Bronchial epithelial cell (primary cell): ENCODE results near the gene CYTH4. TPM values are rescaled to one million over a fixed set of nuclear protein-coding genes. Genes with fewer than 3 reads are reported as not detected.

Experiments
- DNase-seq: peaks from one replicate; pipeline ENCODE4 v3.0.0-alpha.2; 2010; ENCODE audit warnings: low read depth
- FAIRE-seq: peaks from 2 replicates; lab custom pipeline; 2011; peaks lifted over from hg19 to GRCh38; lab: Jason Lieb, UNC
- H3K27me3 ChIP-seq: 2 replicates; pipeline ENCODE4 v1.5.1; 2011; ENCODE audit warnings: low read length; ENCODE audit not compliant: control insufficient read depth, insufficient read depth
- H3K36me3 ChIP-seq: 2 replicates; pipeline ENCODE4 v1.5.1; 2011; ENCODE audit warnings: low read length; ENCODE audit not compliant: control insufficient read depth, insufficient read depth
- H3K4me3 ChIP-seq: 2 replicates; pipeline ENCODE4 v1.5.1; 2011; ENCODE audit warnings: mild to moderate bottlenecking, low read depth, low read length, control low read depth
- CTCF ChIP-seq: IDR thresholded peaks from 2 replicates; pipeline ENCODE4 v1.5.1; 2011; ENCODE audit warnings: mild to moderate bottlenecking, moderate library complexity, low read length, control low read depth, inconsistent platforms; ENCODE audit not compliant: insufficient read depth, severe bottlenecking
- total RNA-seq: library from RNA; depleted of rRNA; stranded (reverse); fragments of >200 nt; gene quantifications from 2 replicates; pipeline ENCODE4 v1.2.1, GENCODE V29; 2014

The CYTH4 gene
- total RNA-seq, 1 donor from 2014 or later, result not detected

- peak overlapping the region; percentile 5 for H3K4me3 ChIP-seq
- no peak for DNase-seq
- no peak for FAIRE-seq
- H3K36me3 ChIP-seq, result no peaks in the 10 kb centered on the region
- no peak for TF ChIP-seq CTCF
- H3K27me3 ChIP-seq, result no peaks in the 10 kb centered on the region
These were observed 52.2 kb downstream of the CYTH4 start for GRCh38 chr22:37334461-37334858.

GRCh38 chr22:37334859-37335805 lies 52.8 kb downstream of the CYTH4 start:
- no peak overlapping the region for H3K4me3 ChIP-seq
- DNase-seq, result peak; percentile 8
- TF ChIP-seq CTCF, result no peak

GRCh38 chr22:37335806-37336199 lies 53.5 kb downstream of the CYTH4 start:
- Histone ChIP-seq H3K4me3 (no peak overlapping the region), H3K27me3 (no peaks in the 10 kb centered on the region)
- FAIRE-seq, result no peak

More at GRCh38 chr22:37334859-37335805, 52.8 kb downstream of the CYTH4 start:
- no peaks in the 10 kb centered on the region for H3K27me3 ChIP-seq
- FAIRE-seq, result no peak
- H3K36me3 ChIP-seq, result no peaks in the 10 kb centered on the region

GRCh38 chr22:37336579-37336978 lies 54.3 kb downstream of the CYTH4 start:
- no peak for TF ChIP-seq CTCF
- H3K27me3 ChIP-seq, result no peaks in the 10 kb centered on the region
- no peak overlapping the region for H3K4me3 ChIP-seq
- no peaks in the 10 kb centered on the region for H3K36me3 ChIP-seq
- DNase-seq (no peak), FAIRE-seq (no peak)

More at GRCh38 chr22:37335806-37336199, 53.5 kb downstream of the CYTH4 start:
- H3K36me3 ChIP-seq, result no peaks in the 10 kb centered on the region
- no peak for TF ChIP-seq CTCF
- DNase-seq, result no peak

GRCh38 chr22:37337204-37337943 lies 55.1 kb downstream of the CYTH4 start:
- no peak for FAIRE-seq
- Histone ChIP-seq H3K36me3 (no peaks in the 10 kb centered on the region), H3K4me3 (no peak overlapping the region), H3K27me3 (peaks cover 3% of the 10 kb centered on the region)
- no peak for TF ChIP-seq CTCF
- no peak for DNase-seq
